ENCODE results near the gene GNPDA2.

The GNPDA2 gene

DNA sequence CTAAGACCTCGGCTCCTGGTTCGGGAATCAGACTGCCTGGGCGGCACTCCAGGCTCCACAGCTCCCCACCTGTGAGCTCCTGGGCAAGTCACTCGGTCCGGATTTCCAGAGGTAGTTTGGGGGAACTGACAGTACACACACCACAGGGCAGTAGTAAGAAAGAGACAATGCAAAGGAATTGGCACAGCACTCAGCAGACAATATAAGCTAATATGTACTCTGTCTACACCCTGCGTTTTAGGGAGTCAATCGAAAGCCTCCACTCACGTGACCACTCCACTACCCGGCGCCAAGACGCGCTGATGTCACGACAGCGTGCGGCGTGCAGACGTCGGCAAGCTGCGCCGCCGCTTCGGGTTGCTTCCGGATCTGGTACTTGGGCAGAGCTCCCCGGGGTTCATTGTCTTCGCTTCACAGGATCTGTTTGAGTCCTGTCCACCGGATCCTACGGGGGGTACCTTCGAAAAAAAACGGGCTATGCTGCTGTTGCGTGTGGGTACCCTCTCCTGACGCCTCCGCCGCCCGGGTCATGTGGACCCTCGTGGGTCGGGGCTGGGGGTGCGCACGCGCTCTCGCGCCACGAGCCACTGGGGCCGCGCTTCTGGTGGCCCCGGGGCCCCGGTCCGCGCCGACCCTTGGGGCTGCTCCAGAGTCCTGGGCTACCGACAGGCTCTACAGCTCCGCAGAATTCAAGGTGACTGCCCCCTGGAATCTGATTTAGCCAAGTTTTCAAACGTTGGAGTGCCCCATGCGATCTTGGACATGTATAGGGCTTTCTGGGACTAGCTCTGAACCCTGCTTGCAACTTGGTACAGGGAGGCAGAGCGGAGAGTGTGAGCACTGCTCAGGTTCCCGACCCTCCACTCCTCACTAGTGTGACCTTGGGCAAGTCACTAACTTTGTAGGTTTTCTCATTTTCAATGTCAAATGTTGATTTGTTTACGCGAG, 48.0 kb downstream of the GNPDA2 start, which contains the start of gene GUF1:
TSS of gene GUF1 (plus strand) at position 327 of the 948 bp plus-strand sequence. CDS start at position 530, 203 bp downstream.
- DNase-seq = peak; percentile 92

DNA sequence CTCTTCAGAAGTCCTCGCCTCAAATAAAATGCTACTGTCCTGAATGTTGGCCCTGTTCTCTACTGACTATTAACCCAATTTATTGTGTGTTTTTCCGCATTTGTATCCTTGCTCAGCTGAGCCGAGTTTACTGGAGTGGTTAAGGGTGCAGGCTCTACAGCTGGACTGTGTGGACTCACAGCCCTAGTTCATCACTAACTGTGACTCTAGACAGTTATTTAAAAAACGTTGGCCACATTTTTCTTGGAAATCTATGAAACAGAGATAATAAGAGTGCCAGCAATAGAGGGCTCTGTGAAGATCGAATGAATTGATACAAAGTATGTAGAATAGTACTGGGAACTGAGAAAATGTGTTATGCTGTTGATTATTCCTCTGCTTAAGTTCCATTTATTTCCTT, 51.0 kb downstream of the GNPDA2 start:
- no peak for DNase-seq

DNA sequence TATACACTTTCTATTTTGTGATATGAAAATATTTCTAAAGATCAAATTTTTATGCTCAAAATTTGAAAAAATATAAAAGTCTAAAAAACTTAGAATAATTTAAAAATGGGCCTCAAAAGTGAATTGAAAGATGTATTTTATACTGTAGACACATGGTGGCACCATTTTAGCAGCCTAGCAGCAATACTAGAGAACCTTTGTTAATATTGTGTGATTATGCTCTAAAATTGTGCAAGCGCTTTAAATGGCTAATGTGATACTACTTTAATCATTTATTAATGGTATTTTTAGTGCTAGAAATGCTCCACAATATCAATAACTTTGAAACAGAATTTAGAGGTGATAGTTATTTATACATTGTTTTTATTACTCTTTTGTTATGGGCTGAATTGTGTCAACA, 51.9 kb downstream of the GNPDA2 start:
- DNase-seq = no peak

DNA sequence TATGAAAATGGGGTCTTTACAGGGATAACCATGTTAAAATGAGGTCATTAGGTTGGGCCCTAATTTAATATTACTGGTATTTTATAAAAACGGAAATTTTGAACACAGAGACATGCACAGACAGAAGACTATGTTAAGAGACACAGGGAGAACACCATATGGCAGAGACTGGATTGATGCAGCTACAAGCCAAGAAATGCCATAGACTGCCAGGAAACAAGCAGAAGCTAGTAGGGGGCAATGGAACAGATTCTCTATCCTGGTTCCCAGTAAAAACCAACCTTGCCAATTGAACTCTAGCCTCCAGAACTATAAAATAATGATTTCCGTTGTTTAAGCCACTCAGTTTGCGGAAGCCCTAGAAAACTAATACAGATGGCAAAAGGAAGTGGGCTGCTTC, 54.7 kb downstream of the GNPDA2 start:
- no peak for DNase-seq

DNA sequence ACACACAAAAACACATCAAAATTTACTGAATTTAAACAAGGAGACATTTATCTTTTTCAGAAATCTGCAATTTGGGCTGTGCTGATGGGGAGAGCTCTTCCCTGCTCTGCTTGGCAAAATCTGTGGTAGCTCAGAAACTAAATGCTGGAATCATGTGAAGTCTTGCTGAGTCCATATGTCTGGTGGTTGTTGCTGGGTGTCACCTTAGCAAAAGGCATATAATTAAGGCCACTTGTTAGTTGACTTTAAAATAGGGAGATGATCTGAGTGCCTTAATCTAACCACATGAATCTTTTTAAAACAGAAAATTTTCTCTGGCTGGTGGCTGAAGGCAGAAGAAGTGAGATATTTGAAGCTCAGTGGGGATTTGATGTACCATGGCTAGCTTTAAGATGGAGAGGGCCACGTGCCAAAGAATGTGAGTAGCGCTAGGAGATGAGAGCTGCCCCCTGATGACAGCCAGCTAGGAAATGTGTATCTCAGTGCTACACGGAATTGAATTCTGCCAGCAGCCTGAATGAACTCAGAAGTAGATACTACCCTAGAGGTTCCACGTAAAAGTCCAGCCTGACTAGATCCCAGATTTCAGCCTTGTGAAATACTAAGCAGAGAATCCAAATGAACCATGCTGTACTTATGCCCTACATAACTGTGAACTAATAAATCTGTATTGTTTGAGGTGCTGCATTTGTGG, 55.7 kb downstream of the GNPDA2 start:
- no peak for DNase-seq

DNA sequence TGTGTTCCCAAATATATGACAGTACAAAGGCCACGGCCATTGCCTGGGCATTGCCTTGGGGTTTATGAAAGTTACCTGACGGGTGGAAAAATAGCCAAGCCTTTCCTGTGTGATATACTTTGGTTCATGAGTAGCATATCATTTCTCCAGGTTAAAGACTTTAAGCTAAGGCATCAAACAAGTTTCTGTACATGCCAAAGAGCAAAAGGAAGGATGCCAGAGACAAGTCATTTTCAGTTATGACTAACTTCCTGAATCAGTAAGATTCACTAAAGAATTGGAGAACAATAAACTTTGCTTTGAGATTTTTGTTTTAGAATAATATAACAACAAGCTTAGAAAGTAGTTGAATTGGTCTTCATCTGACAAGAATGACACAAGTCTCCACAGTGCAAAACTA, 57.8 kb downstream of the GNPDA2 start:
- no peak for DNase-seq

DNA sequence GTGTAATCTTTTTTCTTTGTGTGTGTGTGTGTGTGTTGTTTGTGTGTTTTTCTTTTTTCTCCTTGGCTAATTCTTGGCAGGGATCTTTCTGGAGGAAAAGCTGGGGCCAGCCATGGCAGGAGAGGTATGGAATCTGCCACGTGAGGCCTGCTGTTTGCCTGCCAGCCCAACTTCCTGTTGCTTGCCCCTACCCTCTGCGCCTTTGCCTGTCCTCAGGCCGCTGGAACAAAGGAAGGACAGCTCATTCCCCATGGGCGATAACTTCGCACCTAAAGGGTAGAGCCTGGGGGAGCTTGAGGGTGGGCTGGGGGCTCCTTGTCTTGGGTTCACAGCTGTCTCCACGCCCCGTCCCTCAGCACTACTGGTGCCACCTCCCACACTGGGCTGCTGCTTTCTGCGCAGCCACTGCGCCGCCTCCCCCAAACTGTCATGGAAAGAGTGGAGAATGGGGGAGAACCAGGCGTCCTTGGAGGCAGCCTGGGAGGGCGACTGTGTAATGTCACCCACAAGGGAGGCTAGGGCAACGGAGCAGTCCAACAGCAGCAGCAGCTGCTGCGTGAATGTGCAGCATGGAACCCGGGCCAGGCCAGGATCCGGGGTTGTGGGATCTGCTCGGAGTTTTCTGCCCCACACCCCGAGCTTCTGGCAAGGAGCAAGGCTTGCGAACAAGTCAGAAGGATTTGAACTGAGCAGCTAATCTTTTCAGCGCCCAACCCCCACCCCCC, 62.7 kb downstream of the GNPDA2 start:
- DNase-seq = no peak

DNA sequence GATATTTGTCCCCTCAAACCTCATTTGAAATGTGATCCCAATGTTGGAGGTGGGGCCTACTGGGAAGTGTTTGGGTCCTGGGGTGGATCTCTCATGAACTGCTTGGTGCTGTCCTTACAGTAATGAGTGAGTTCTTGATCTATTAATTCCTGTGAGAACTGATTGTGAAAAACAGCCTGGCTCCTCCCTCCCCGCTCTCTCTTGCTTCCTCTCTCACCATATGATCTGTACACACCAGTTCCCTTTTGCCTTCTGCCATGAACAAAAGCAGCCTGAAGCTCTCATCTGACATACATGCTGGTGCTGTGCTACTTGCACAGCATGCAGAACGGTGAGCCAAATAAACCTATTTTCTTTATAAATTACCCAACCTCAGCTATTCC, 63.7 kb downstream of the GNPDA2 start:
- peak; percentile 46 for DNase-seq

DNA sequence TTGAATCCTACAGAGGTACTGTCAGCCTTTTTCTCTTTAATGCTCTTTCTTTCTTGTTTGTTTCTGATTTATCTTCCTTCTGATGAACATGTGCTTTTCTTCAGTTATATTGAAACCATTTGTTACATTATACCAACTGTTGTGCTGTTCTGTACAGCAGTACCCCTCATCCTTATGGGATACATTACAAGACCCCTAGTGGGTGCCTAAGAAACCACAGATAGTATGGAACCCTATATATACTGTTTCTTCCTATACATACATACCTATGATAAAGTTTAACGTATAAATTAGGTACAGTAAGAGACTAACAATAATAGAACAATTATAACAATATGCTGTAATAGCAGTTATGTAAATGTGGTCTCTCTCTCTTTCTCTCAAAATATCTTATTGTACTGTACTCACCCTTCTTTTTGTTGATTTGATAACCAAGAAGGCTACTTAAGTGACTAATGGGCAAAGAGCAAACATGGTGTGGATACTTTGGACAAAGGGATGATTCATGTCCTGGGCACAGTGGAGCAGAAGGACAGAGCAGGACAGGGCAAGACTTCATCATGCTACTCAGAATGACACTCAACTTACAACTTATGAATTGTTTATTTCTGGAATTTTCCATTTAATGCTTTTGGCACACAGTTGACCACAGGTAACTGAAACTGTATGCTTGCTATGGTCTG, 64.3 kb downstream of the GNPDA2 start:
- no peak for DNase-seq

DNA sequence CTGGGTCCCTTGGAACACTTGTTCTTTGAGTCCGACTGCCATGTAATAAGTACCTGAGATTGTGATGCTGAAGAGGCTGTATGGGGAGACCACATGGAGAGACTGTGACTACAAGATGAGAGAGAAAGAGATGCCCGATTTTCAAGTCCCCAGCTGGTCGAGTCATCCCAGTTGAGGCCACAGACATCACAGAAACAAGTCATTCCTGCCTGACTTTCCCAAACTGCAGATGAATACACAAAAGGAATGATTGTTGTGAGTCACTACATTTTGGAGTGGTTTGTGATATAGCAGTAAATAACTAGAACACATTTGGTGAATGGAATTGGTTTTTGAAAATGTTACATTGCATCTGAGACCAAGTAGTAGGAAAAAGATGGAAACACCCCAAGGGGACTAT, 66.0 kb downstream of the GNPDA2 start:
- no peak for DNase-seq

DNA sequence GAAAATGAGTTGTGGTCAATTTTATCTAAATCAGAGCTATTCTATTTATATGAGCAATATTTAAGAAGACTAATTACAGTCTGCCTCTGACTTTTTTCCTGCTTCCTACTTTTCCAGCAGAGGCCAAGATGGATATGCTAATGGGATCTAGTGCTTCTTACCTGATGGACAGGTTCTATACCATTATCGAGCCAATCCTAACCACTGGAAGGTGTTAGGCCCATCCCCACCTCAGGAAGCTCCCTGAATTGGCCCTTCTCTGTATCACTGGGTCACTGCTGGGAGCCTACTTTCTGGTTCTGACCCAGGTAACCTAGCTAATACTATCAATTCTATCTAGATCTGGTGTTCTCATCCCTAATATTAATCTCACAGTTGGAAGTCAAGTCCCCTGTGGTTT, 74.4 kb downstream of the GNPDA2 start:
- DNase-seq = no peak

Data from inflammatory macrophage treated with lipopolysaccharide for 4 hours (primary cell).